Measurements from ENCODE around the gene PFKP.
"Not testable (repeated sequence)": the region's sequence is repeated elsewhere in the genome, so short reads cannot be mapped to it uniquely, and the experiment has no call there.

Gene PFKP

GRCh38 chr10:3099291-3100092 lies 32.1 kb downstream of the PFKP start:
- no peak for DNase-seq

GRCh38 chr10:3100093-3100792 lies 32.9 kb downstream of the PFKP start:
- DNase-seq: no peak

- DNase-seq: no peak
Measured at GRCh38 chr10:3100856-3101640, 33.7 kb downstream of the PFKP start.

- DNase-seq: no peak
Measured at GRCh38 chr10:3102720-3103427, 35.5 kb downstream of the PFKP start.

GRCh38 chr10:3103646-3104045 lies 36.3 kb downstream of the PFKP start:
- no peak for DNase-seq

- DNase-seq: no peak
Measured at GRCh38 chr10:3104251-3104918, 37.0 kb downstream of the PFKP start.

- no peak for DNase-seq
Measured at GRCh38 chr10:3105166-3105565, 37.8 kb downstream of the PFKP start.

GRCh38 chr10:3105905-3106304 lies 38.6 kb downstream of the PFKP start:
- DNase-seq: no peak

- DNase-seq: not testable (repeated sequence)
Measured at GRCh38 chr10:3106328-3106727, 39.0 kb downstream of the PFKP start.

- DNase-seq: no peak
Measured at GRCh38 chr10:3106928-3107425, 39.6 kb downstream of the PFKP start.

- no peak for DNase-seq
Measured at GRCh38 chr10:3107426-3107961, 40.1 kb downstream of the PFKP start.

GRCh38 chr10:3108033-3108432 lies 40.7 kb downstream of the PFKP start:
- no peak for DNase-seq

GRCh38 chr10:3108575-3109105 lies 41.3 kb downstream of the PFKP start:
- DNase-seq: no peak

- no peak for DNase-seq
Measured at GRCh38 chr10:3109196-3109595, 41.8 kb downstream of the PFKP start.

GRCh38 chr10:3109633-3110032 lies 42.3 kb downstream of the PFKP start:
- no peak for DNase-seq

GRCh38 chr10:3110782-3111620 lies 43.7 kb downstream of the PFKP start:
- no peak for DNase-seq

- no peak for DNase-seq
Measured at GRCh38 chr10:3111621-3112163, 44.3 kb downstream of the PFKP start.

GRCh38 chr10:3113343-3113720 lies 46.0 kb downstream of the PFKP start:
- no peak for DNase-seq

- no peak for DNase-seq
Measured at GRCh38 chr10:3115685-3116084, 48.3 kb downstream of the PFKP start.

GRCh38 chr10:3116508-3117100 lies 49.3 kb downstream of the PFKP start:
- DNase-seq: no peak

Data from NCI-H2227 treated with DMSO at 0.1 percent for 48 hours (cell line).